Neural cell (in vitro differentiated cells): ENCODE data around the gene LHX2.

ENCODE experiments used
- CTCF ChIP-seq: fragments of 450-650 bp; IDR thresholded peaks from 2 replicates; pipeline ENCODE4 v1.5.1; 2014; ENCODE audit warnings: antibody characterized with exemption, mild to moderate bottlenecking, moderate library complexity; ENCODE audit not compliant: poor library complexity, severe bottlenecking
- EP300 ChIP-seq: fragments of 450-650 bp; conservative IDR thresholded peaks from 2 replicates; pipeline ENCODE4 v1.6.1; 2014; ENCODE audit warnings: antibody characterized with exemption, mild to moderate bottlenecking, moderate library complexity; ENCODE audit not compliant: poor library complexity, severe bottlenecking
- EZH2 ChIP-seq: fragments of 200-600, 300-800 bp; shearing (Covaris generic), sonication (generic); IDR thresholded peaks from 2 replicates; pipeline ENCODE4 v1.6.1; 2014; ENCODE audit warnings: antibody characterized with exemption, low read length, borderline replicate concordance, mild to moderate bottlenecking; ENCODE audit not compliant: insufficient read depth, poor library complexity, severe bottlenecking
- MXI1 ChIP-seq: fragments of 450-650 bp; conservative IDR thresholded peaks from 2 replicates; pipeline ENCODE4 v1.6.1; 2014; ENCODE audit warnings: antibody characterized with exemption, mild to moderate bottlenecking; ENCODE audit not compliant: poor library complexity, severe bottlenecking
- POLR2AphosphoS5 ChIP-seq: IDR thresholded peaks from 2 replicates; pipeline ENCODE4 v1.6.1; 2012
- RAD21 ChIP-seq: fragments of 450-650 bp; conservative IDR thresholded peaks from 2 replicates; pipeline ENCODE4 v1.6.1; 2014; ENCODE audit warnings: antibody characterized with exemption, mild to moderate bottlenecking, moderate library complexity
- REST ChIP-seq: IDR thresholded peaks from 2 replicates; pipeline ENCODE4 v1.6.1; 2012; ENCODE audit warnings: borderline replicate concordance
- SMC3 ChIP-seq: fragments of 450-650 bp; conservative IDR thresholded peaks from 2 replicates; pipeline ENCODE4 v1.6.1; 2014; ENCODE audit warnings: antibody characterized with exemption, mild to moderate bottlenecking, moderate library complexity; ENCODE audit not compliant: poor library complexity

DNA sequence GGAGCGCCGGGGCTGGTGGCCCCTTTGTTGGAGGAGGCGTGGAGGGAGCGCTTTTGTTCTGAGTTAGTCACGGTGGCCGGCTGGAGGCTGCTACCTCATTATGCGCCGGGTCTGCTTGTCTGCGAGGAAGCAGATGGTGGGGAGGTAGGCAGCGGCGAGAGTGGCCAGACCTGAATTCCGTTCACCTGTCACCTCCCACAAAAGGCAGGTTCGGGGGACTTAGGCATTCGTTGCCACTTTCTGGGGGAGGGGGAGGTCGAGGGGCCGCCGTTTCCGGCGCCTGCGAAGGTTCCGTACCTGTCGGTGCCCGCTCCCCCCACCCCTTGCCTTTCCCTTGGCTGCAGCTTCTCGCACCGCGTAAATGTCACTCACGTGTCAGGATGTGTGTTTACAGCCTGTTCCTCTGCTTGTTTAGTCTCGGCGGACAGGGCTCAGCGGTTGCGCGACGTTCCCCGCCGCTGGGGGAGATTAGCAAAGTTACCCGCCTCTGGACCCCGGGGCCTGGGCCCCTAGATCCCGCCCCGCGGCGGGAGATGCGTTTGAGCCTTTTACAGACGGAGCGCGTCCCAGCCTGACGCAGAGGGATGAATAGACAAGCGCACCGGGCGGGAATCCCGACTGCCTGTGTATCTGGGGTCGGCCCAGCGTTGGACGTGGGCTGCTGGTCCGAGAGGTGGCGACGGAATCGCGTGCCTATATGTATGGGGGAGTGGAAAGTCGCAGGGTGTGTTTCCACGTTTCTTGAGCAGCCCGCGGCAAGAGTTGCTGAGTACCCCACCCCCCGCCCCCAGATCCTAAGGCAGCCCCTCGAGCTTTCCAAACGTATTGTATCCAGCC is 2.7 kb upstream of the LHX2 start:
- no peak for TF ChIP-seq CTCF
- no peak for TF ChIP-seq RAD21
- TF ChIP-seq EZH2 = no peak
- peak; percentile 65 for TF ChIP-seq POLR2AphosphoS5
- peak; percentile 41 for TF ChIP-seq MXI1
- TF ChIP-seq REST = no peak
- peak; percentile 51 for TF ChIP-seq EP300
- TF ChIP-seq SMC3 = no peak
